Measurements from ENCODE around the gene GNAZ.

GNAZ gene

GRCh38 chr22:23088199-23088604, 17.9 kb downstream of the GNAZ start:
- DNase-seq (ENCODE audit: low read depth) = no peak

DNA sequence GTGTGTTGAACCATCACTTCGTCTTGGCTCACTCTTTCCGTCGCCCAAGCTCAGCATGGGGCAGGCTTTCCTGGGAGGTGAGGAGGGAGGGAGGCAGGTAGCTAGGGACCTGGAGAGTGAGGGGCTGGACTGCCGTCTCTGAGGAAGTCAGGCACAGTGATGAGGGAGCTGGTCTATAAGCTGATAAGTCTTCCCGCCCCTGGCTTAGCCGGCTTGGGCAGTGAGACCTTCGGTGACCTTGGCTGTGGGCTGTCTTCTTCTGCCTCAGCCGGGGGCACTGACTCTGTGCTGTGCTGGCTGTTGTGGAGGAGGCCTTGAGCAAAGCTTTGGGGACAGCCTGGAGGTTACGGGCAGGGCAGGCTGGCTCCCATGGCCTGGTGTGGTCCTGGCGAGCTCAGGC, 18.7 kb downstream of the GNAZ start:
- no peak for DNase-seq (ENCODE audit: low read depth)
- H3K4me3 ChIP-seq (ENCODE audit: low read depth, low read length) = no peak overlapping the region

More at GRCh38 chr22:23088199-23088604, 17.9 kb downstream of the GNAZ start:
- H3K4me3 ChIP-seq (ENCODE audit: low read depth, low read length) = no peak overlapping the region

DNA sequence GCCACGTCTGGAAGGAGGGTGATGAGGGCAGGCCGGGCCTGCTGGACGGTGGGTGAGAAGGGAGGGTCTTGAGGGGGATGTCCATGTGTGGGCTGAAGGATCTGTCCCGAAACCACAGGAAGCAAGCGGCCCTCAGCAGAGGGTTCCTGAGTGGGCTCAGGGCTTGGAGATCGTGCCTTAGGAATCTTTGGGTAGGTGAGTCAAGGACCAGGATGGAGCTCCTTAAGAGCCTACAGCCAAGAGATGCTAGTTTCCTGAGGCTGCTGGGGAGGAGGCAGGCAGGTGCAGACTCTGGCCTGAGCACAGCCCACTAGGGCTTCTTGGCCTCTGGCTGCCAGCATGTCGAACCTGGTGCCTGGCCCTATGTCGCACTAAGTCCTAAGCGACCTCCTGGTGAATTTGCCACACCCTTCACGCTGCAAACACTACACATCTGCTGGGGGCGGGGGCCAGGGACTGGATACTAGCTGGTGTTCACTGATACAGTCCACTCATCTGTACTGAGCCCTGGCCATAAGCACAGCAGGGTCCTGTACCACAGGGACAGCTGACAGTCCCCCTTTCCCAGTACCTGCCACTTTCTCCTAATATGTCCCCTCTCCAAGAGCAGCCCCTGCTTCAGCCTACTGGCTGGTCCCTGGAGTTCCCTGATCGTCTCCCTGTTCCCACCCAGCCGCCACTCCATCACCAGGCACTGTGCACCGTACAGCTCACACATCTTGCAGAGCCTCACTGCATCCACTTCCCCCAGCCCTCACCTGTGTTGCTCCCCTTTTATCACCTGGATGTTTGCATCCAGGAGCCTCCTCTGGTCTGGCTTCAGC, 19.5 kb downstream of the GNAZ start:
- no peak for DNase-seq (ENCODE audit: low read depth)
- no peak overlapping the region for H3K4me3 ChIP-seq (ENCODE audit: low read depth, low read length)

DNA sequence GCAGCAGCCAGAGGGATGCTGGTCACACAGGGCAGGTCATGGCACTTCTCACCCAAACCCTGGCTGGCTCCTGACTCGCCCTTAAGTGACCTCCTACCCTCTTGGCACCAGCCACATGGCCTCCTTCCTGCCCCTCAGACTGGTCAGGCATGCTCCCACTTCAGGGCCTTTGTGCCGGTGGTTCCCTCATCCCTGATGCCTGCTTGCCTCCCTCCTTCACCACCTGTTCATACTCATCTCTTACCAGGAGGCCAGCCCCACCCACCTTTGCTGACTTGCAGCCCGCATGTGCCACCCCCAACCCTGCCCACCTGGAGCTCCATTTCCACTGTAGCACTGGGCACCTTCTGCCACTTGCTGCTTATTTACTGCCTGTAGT, 20.1 kb downstream of the GNAZ start:
- no peak for DNase-seq (ENCODE audit: low read depth)
- H3K4me3 ChIP-seq (ENCODE audit: low read depth, low read length) = no peak overlapping the region

DNA sequence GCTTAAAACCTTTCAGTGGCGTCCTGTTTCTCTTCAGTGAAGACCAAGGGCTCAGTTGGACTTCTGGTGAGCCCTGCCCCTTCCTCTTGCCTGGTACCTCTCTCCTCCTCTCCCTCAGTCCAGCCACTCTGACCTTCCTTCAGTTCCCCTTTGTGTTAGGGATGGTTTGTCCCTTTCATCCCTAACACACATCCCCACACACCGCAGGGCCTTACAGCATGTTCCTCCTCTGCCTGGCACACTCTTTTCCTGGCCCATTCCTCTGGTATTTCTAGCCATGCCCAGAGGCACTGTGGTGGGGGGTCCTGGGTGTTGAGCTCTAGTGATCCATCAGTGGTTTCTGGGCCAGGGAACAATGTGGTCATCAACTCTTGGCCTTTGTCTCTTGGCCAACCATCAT, 21.4 kb downstream of the GNAZ start:
- no peak overlapping the region for H3K4me3 ChIP-seq (ENCODE audit: low read depth, low read length)
- no peak for DNase-seq (ENCODE audit: low read depth)

- DNase-seq (ENCODE audit: low read depth) = no peak
- no peak overlapping the region for H3K4me3 ChIP-seq (ENCODE audit: low read depth, low read length)
Observed at GRCh38 chr22:23092217-23092955, 22.1 kb downstream of the GNAZ start.

DNA sequence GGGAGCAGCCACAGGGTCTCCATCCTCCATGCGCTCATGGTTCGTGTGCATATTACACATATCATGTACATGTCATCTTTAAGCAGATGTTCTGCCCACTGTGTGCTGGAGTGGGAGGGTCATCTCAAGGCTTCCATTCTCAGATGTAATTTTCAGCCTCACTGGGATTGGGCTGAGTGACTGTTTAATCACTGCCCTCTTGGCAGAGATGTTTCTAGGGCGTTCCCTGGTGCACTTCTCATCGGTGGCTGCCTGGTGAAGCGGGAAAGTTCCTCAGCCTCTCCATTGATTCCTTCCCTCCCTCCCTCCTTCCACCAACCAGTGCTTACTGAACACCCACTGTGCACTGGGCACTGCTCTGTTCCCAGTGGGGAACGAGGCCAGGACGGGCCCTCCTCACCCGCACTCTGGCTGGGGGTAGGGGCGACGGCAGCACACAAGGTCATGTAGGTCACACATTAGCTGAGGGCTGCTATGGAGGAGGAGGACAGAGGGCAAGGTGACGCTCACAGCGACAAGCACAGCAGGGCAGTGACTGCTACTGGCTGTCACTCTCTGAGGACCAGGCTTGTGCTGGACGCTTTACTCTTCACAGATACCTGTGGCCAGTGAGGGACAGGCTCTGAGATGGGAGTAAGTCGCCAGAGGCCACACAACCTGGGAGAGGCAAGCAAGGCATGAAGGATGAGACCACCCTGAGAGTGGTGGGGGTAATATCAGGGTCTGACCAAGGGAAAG, 22.9 kb downstream of the GNAZ start:
- no peak for DNase-seq (ENCODE audit: low read depth)
- no peak overlapping the region for H3K4me3 ChIP-seq (ENCODE audit: low read depth, low read length)

GRCh38 chr22:23094260-23094659, 23.9 kb downstream of the GNAZ start:
- H3K4me3 ChIP-seq (ENCODE audit: low read depth, low read length) = no peak overlapping the region
- DNase-seq (ENCODE audit: low read depth) = no peak

DNA sequence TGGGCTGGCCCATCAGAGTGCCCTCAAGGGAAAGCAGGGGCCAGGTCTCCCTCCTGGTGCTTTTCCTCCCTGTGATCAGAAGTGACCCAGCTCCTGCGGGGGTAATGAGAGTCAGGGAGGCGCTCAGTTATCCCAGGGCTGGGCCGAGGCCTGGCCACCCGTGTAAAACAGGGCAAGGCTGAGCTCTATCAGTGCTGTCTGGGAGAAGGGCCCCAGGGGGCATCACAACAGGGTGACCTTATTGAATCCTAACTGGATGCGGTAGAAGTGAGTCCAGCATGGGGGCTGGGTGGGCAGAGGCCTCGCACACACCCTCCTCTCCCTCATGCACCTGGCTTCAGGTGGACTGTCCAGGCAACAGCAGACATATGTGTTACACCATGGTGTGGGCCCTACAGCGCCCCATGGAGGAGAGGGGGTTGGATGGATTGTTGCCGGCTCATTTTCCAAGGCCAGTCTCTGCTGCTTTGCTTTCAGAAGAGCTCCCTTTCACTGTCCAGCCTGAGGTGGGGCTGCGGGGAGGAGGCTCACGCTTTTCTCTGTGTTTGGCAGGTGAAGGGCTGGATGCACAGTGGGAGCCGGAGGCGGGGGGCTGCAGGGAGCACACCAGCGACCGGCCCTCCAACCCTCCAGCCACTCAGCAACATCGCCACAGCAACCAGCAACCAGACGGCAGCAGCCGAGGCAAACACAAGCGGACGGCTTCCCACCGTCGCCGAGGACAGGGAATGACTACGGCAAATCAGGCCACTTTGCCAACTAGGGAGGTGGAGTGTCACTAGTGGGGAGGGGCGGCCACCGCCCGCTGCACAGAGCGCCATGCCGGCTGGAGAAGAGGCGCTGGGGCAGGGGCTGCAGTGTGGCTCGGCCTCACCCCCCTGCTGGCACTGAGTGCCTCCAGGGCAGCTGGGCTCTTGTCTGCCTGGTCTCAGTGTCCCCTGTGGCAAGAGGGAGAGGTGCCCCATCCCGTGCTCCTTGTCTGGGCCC, 24.7 kb downstream of the GNAZ start:
- DNase-seq (ENCODE audit: low read depth) = no peak
- no peak overlapping the region for H3K4me3 ChIP-seq (ENCODE audit: low read depth, low read length)

DNA sequence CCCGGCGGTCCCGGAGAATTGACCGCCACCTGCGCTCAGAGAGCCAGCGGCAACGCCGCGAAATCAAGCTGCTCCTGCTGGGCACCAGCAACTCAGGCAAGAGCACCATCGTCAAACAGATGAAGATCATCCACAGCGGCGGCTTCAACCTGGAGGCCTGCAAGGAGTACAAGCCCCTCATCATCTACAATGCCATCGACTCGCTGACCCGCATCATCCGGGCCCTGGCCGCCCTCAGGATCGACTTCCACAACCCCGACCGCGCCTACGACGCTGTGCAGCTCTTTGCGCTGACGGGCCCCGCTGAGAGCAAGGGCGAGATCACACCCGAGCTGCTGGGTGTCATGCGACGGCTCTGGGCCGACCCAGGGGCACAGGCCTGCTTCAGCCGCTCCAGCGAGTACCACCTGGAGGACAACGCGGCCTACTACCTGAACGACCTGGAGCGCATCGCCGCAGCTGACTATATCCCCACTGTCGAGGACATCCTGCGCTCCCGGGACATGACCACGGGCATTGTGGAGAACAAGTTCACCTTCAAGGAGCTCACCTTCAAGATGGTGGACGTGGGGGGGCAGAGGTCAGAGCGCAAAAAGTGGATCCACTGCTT, 25.5 kb downstream of the GNAZ start:
- DNase-seq (ENCODE audit: low read depth) = no peak
- no peak overlapping the region for H3K4me3 ChIP-seq (ENCODE audit: low read depth, low read length)

- H3K4me3 ChIP-seq (ENCODE audit: low read depth, low read length) = no peak overlapping the region
- DNase-seq (ENCODE audit: low read depth) = no peak
Observed at GRCh38 chr22:23097412-23098229, 27.3 kb downstream of the GNAZ start.

GRCh38 chr22:23098230-23098705, 27.9 kb downstream of the GNAZ start:
- no peak for DNase-seq (ENCODE audit: low read depth)
- no peak overlapping the region for H3K4me3 ChIP-seq (ENCODE audit: low read depth, low read length)

- no peak for DNase-seq (ENCODE audit: low read depth)
- H3K4me3 ChIP-seq (ENCODE audit: low read depth, low read length) = no peak overlapping the region
Observed at GRCh38 chr22:23098718-23099530, 28.6 kb downstream of the GNAZ start.

- no peak overlapping the region for H3K4me3 ChIP-seq (ENCODE audit: low read depth, low read length)
- no peak for DNase-seq (ENCODE audit: low read depth)
Observed at GRCh38 chr22:23099531-23099804, 29.1 kb downstream of the GNAZ start.

DNA sequence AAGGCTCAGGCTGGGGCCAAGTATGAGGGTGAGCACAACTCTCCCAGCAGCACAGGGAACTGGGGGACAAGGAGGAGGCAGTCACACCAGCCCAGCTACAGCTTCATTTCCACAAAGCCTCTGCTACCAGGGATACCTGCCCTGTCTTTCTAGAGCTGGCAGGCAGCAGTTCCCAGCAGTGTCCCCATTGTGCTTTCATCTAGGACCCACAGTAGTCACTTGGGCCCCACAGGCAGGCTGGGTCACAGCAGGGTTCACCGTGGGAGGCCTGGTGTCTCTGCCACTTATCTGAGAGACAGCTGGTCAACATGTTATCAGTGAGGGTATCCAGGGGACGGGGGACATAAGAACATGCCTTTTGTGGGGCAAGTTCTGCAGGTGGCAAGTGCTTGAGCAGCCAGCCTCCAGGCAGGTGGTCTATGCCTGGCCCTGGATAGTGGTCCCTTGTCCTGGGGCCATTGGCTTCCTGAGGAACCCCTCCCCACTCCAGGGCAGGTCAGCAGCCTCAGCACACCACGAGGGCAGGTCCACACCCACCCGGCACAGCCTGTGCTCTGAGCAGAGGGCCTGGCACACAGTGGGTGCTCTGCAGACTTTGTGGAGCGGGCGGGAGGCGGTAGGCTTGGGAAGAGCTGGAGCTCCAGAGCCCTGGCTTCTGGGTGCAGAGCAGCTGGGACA, 29.9 kb downstream of the GNAZ start:
- no peak overlapping the region for H3K4me3 ChIP-seq (ENCODE audit: low read depth, low read length)
- DNase-seq (ENCODE audit: low read depth) = no peak

DNA sequence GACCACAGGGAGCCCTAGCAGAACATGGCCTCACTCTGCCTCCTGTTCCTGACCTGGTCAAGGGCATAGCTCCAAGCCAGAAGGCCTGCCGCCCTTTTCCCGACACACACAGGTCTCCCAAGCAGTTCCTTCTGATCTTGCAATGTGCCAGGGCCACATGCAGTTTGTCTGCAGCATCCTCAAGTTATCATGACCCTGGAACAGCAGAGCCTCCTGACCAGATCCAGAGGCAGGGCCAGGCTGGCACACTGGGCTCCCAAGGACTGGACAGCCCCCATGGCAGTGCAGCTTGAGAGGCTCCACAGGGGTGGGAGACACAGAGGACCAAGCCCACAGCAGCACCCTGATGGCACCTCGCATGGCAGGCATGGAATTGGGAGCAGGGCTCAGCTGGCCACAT, 31.2 kb downstream of the GNAZ start:
- no peak overlapping the region for H3K4me3 ChIP-seq (ENCODE audit: low read depth, low read length)
- no peak for DNase-seq (ENCODE audit: low read depth)
